NCI-H2029 treated with DMSO at 0.1 percent for 48 hours (cell line): Measurements from ENCODE around the gene CD276.
A peak's percentile ranks its signal among the peaks of the same experiment; 100 is the strongest.
"Not testable (repeated sequence)": the region's sequence is repeated elsewhere in the genome, so short reads cannot be mapped to it uniquely, and the experiment has no call there.

Experiments
- DNase-seq: peaks from one replicate; lab custom pipeline; 2025; lab: John Stamatoyannopoulos, UW

CD276 gene

GRCh38 chr15:73683777-73684580 lies at the start of gene CD276:
CD276 (plus strand) TSS chr15:73684383; CDS start chr15:73699640, 15,257 bp downstream.
- no peak for DNase-seq

- no peak for DNase-seq
These were observed 46.7 kb upstream of the CD276 start for GRCh38 chr15:73637527-73637926.

- not testable (repeated sequence) for DNase-seq
These were observed 44.7 kb upstream of the CD276 start for GRCh38 chr15:73639464-73639863.

GRCh38 chr15:73647259-73648013 lies 36.7 kb upstream of the CD276 start:
- DNase-seq = no peak

- DNase-seq = no peak
These were observed 36.2 kb upstream of the CD276 start for GRCh38 chr15:73648014-73648295.

- no peak for DNase-seq
These were observed 33.6 kb upstream of the CD276 start for GRCh38 chr15:73650416-73651126.

- DNase-seq = no peak
These were observed 29.5 kb upstream of the CD276 start for GRCh38 chr15:73654659-73655058.

GRCh38 chr15:73655724-73656123 lies 28.5 kb upstream of the CD276 start:
- no peak for DNase-seq

- no peak for DNase-seq
These were observed 25.5 kb upstream of the CD276 start for GRCh38 chr15:73658645-73659044.

- DNase-seq = no peak
These were observed 23.7 kb upstream of the CD276 start for GRCh38 chr15:73660455-73660854.

- DNase-seq = no peak
These were observed 9.6 kb upstream of the CD276 start for GRCh38 chr15:73674587-73674986.

GRCh38 chr15:73677146-73677607 lies 7.0 kb upstream of the CD276 start:
- peak; percentile 31 for DNase-seq

- DNase-seq = no peak
These were observed 6.5 kb upstream of the CD276 start for GRCh38 chr15:73677733-73678132.

- DNase-seq = no peak
These were observed 5.7 kb upstream of the CD276 start for GRCh38 chr15:73678498-73678897.

GRCh38 chr15:73679180-73679579 lies 5.0 kb upstream of the CD276 start:
- no peak for DNase-seq

GRCh38 chr15:73679964-73680363 lies 4.2 kb upstream of the CD276 start:
- DNase-seq = no peak

GRCh38 chr15:73680549-73680948 lies 3.6 kb upstream of the CD276 start:
- no peak for DNase-seq

- DNase-seq = no peak
These were observed 3.1 kb upstream of the CD276 start for GRCh38 chr15:73681063-73681462.

- no peak for DNase-seq
These were observed 2.2 kb upstream of the CD276 start for GRCh38 chr15:73681856-73682599.

- DNase-seq = no peak
These were observed 1.5 kb upstream of the CD276 start for GRCh38 chr15:73682600-73683090.

- no peak for DNase-seq
These were observed 866 bp upstream of the CD276 start for GRCh38 chr15:73683257-73683776.
